ENCODE results near the gene TRIL. TPM values are rescaled to one million over a fixed set of nuclear protein-coding genes. Genes with fewer than 3 reads are reported as not detected.

TRIL gene
- total and polyA plus RNA-seq, 9 of the 15 experiments (the other 6 are each of a cell fraction or from before 2014, with no cell fraction given): not detected

DNA sequence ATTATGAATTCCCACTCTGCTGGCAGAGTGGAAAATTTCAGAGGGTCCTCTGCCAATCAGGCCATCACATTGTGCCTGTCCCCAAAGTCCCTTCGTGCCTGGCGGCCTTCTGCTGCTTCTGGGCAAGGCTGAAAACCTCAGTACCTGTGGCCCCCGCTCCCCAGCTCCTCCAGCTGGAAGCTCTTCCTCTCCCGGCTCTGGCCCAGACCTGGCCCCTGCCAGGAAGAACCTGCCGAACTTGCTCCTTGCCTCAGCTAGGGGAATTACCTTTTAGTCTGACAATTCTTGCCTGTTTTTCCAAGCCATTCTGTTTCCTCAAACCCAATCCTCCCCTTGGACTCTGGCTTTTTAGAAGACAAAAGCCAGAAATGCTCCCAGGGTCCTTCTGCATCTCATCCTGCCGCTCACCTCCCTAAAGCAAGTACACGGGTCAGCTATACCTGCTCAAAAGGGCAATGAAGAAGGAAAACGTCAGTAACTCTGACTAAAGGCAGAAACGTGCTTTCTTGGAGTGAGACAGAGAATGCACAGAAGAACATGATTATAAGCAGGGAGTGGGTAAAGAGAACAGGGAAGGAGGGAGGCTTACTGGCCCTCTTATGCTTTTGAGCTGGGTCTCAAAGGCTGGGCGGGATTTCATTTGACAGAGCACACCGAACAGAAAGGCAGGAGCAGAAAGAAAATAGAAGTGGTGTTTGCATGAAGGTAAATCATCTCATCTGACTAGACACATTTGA lies 28.1 kb upstream of the TRIL start (continued):
- TF ChIP-seq CHAMP1 (IDR thresholded peaks at IDR 0.05) (no peak), ZNF324 (CRISPR knock-in tag; IDR thresholded peaks at IDR 0.05) (no peak), SPI1 (IDR thresholded peaks at IDR 0.05; ENCODE audit: borderline replicate concordance, low read depth, low read length) (no peak), ZNF79 (CRISPR knock-in tag; IDR thresholded peaks at IDR 0.05; ENCODE audit: low read depth) (no peak), ZNF354B (CRISPR knock-in tag; IDR thresholded peaks at IDR 0.05) (no peak), CBX5 (IDR thresholded peaks at IDR 0.05; ENCODE audit: borderline replicate concordance, low read depth) (no peak), SMARCA5 (IDR thresholded peaks at IDR 0.05) (no peak), MXI1 (IDR thresholded peaks at IDR 0.05; ENCODE audit: low read depth, low read length) (no peak), SNIP1 (IDR thresholded peaks at IDR 0.05; ENCODE audit: low read depth) (no peak), GTF2E2 (tag; IDR thresholded peaks at IDR 0.05) (no peak), NUFIP1 (IDR thresholded peaks at IDR 0.05; ENCODE audit: partially characterized antibody) (no peak), STAT5A (IDR thresholded peaks at IDR 0.05; ENCODE audit: borderline replicate concordance, low read length) (no peak)
- TF ChIP-seq, protein P1, sequence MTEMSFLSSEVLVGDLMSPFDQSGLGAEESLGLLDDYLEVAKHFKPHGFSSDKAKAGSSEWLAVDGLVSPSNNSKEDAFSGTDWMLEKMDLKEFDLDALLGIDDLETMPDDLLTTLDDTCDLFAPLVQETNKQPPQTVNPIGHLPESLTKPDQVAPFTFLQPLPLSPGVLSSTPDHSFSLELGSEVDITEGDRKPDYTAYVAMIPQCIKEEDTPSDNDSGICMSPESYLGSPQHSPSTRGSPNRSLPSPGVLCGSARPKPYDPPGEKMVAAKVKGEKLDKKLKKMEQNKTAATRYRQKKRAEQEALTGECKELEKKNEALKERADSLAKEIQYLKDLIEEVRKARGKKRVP (CRISPR knock-in tag; IDR thresholded peaks at IDR 0.05): no peak
- TF ChIP-seq, protein P2, sequence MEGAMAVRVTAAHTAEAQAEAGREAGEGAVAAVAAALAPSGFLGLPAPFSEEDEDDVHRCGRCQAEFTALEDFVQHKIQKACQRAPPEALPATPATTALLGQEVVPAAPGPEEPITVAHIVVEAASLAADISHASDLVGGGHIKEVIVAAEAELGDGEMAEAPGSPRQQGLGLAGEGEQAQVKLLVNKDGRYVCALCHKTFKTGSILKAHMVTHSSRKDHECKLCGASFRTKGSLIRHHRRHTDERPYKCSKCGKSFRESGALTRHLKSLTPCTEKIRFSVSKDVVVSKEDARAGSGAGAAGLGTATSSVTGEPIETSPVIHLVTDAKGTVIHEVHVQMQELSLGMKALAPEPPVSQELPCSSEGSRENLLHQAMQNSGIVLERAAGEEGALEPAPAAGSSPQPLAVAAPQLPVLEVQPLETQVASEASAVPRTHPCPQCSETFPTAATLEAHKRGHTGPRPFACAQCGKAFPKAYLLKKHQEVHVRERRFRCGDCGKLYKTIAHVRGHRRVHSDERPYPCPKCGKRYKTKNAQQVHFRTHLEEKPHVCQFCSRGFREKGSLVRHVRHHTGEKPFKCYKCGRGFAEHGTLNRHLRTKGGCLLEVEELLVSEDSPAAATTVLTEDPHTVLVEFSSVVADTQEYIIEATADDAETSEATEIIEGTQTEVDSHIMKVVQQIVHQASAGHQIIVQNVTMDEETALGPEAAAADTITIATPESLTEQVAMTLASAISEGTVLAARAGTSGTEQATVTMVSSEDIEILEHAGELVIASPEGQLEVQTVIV (CRISPR knock-in tag; IDR thresholded peaks at IDR 0.05; ENCODE audit: borderline replicate concordance): no peak

Measured in K562 (cell line).